K562 (cell line): ENCODE results near the gene HES5. TPM values are rescaled to one million over a fixed set of nuclear protein-coding genes. Genes with fewer than 3 reads are reported as not detected.
A peak's percentile ranks its signal among the peaks of the same experiment; 100 is the strongest.

ENCODE experiments used
- BHLHE40 ChIP-seq: IDR thresholded peaks from 2 replicates; pipeline ENCODE4 v1.6.1; 2011; ENCODE audit warnings: low read length, improper control_type of control experiment
- EWSR1 ChIP-seq: fragments of 450-650 bp; IDR thresholded peaks from 2 replicates; pipeline ENCODE4 v1.6.1; 2018; ENCODE audit warnings: borderline replicate concordance, mild to moderate bottlenecking, low read depth, moderate library complexity; ENCODE audit not compliant: partially characterized antibody
- GATAD2B ChIP-seq: fragments of 450-650 bp; IDR thresholded peaks from 2 replicates; pipeline ENCODE4 v1.6.1; 2017; ENCODE audit warnings: mild to moderate bottlenecking, borderline replicate concordance
- MEF2D ChIP-seq: conservative IDR thresholded peaks from 2 replicates; pipeline ENCODE4 v1.6.1; 2016; ENCODE audit warnings: low read depth, missing genetic modification characterization, missing compliant biosample characterization
- POLR2A ChIP-seq: fragments of 450-650 bp; conservative IDR thresholded peaks from 2 replicates; pipeline ENCODE4 v1.6.1; 2016
- RB1 ChIP-seq: fragments of 450-650 bp; IDR thresholded peaks from 2 replicates; pipeline ENCODE4 v1.6.1; 2017; ENCODE audit warnings: low read depth, mild to moderate bottlenecking
- RBM39 ChIP-seq: fragments of 200-400 bp; formaldehyde crosslinking; optimal IDR thresholded peaks from 2 replicates; pipeline ENCODE3; 2018; ENCODE audit warnings: low read depth, low read length
- RHOXF2B ChIP-seq: fragments of 250-450 bp; sonication (Bioruptor Pico); conservative IDR thresholded peaks from 2 replicates; pipeline ENCODE4 v1.5.1; 2021
- SIN3B ChIP-seq: fragments of 450-650 bp; IDR thresholded peaks from 2 replicates; pipeline ENCODE4 v1.6.1; 2017; ENCODE audit warnings: low read depth, mild to moderate bottlenecking, moderate library complexity
- SP2 ChIP-seq: IDR thresholded peaks from 2 replicates; pipeline ENCODE4 v1.6.1; 2011; ENCODE audit warnings: mild to moderate bottlenecking, low read depth, low read length, moderate library complexity; ENCODE audit not compliant: poor library complexity, severe bottlenecking; ENCODE audit errors: extremely low read depth
- TAF1 ChIP-seq: IDR thresholded peaks from 2 replicates; pipeline ENCODE4 v1.6.1; 2011; ENCODE audit warnings: mild to moderate bottlenecking, low read length, moderate library complexity; ENCODE audit not compliant: insufficient read depth, control insufficient read depth, severe bottlenecking; ENCODE audit errors: extremely low read depth
- TBP ChIP-seq: optimal IDR thresholded peaks from 2 replicates; pipeline ENCODE3; 2011; ENCODE audit warnings: low read depth, low read length, improper control_type of control experiment
- U2AF1 ChIP-seq: fragments of 200-400 bp; formaldehyde crosslinking; optimal IDR thresholded peaks from 2 replicates; pipeline ENCODE3; 2017; ENCODE audit warnings: mild to moderate bottlenecking, low read depth, low read length, moderate library complexity
- ZBTB8A ChIP-seq: fragments of 450-650 bp; IDR thresholded peaks from 2 replicates; pipeline ENCODE4 v1.6.1; 2018; ENCODE audit warnings: mild to moderate bottlenecking, moderate library complexity; ENCODE audit not compliant: partially characterized antibody
- polyA plus RNA-seq, 8 experiments: library from polyadenylated mRNA; depleted of rRNA in 4 of 8; stranded (reverse) in 5 of 8; unstranded in 3 of 8; fragments of >200 nt; fragmentation: Nextera tagmentation in 2 of 8; fragmentation: Illumina TruSeq in 1 of 8; extraction: Ambion mirVana in 2 of 8; extraction: Trizol in 1 of 8; gene quantifications; 2 replicates each; pipeline versions ENCODE4 v1.2.1 to v1.2.3, GENCODE V29; 2011 to 2014; ENCODE audit warnings: inconsistent platforms in 1 of 8, missing spikeins in 1 of 8
- total RNA-seq, 7 experiments: library from RNA; depleted of rRNA in 6 of 7; stranded (reverse); fragments of >200 nt in 6 of 7; fragmentation: Illumina TruSeq in 2 of 7; extraction: Trizol in 2 of 7; gene quantifications; 2 replicates each; pipeline versions ENCODE4 v1.2.1 to v1.2.3, GENCODE V29; 2011 to 2021; ENCODE audit warnings: low replicate concordance in 1 of 7
- TF ChIP-seq, protein P1 (sequence below): fragments of 450-650 bp; IDR thresholded peaks from 2 replicates; pipeline ENCODE4 v1.6.1; 2016; ENCODE audit warnings: low read depth
- TF ChIP-seq, protein P2 (sequence below): IDR thresholded peaks from 2 replicates; pipeline ENCODE4 v1.6.1; 2014; ENCODE audit warnings: antibody characterized with exemption
- TF ChIP-seq, protein P3 (sequence below): fragments of 450-650 bp; IDR thresholded peaks from 2 replicates; pipeline ENCODE4 v1.6.1; 2016

Gene HES5
- total and polyA plus RNA-seq, 9 of the 15 experiments (the other 6 are each of a cell fraction or from before 2014, with no cell fraction given): not detected

DNA sequence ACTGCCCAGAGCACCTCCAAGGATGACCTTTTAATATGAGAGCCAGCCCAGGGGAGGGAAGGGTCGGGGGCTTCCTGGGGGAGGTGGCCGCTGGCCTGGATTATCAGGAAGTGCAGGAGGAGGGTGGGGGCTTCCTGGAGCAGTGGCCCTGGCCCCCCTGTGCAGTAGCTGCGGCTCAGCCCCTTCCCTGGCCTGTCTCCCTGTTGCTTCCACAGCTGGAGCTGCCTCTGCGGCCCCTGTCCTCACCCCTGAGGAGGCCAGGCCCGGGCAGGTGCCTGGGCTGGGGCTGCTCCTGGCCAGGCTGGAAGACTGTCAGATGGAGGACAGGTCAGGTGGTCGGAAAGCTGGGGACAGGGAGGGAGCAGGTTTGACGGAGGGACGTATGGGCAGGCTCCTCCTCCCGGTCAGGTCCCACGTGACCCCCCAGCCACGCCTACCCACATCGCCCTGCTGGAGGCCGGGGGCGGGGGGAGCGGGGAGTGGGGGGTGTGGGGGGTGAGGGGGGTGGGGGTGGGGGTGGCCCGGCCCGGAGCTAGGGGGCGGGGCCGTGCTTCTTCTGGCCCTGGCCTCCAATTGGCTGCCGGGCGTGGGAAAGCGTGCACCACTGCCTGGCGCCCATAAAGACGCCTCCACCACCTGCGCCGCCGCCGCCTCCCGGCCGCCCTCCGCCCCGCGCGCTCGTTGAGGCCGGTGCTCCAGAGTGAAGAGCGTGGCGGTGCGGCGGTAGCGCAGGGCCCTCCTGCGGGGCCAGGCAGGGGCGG lies 15.9 kb upstream of the HES5 start (continued):
- TF ChIP-seq, protein P1, sequence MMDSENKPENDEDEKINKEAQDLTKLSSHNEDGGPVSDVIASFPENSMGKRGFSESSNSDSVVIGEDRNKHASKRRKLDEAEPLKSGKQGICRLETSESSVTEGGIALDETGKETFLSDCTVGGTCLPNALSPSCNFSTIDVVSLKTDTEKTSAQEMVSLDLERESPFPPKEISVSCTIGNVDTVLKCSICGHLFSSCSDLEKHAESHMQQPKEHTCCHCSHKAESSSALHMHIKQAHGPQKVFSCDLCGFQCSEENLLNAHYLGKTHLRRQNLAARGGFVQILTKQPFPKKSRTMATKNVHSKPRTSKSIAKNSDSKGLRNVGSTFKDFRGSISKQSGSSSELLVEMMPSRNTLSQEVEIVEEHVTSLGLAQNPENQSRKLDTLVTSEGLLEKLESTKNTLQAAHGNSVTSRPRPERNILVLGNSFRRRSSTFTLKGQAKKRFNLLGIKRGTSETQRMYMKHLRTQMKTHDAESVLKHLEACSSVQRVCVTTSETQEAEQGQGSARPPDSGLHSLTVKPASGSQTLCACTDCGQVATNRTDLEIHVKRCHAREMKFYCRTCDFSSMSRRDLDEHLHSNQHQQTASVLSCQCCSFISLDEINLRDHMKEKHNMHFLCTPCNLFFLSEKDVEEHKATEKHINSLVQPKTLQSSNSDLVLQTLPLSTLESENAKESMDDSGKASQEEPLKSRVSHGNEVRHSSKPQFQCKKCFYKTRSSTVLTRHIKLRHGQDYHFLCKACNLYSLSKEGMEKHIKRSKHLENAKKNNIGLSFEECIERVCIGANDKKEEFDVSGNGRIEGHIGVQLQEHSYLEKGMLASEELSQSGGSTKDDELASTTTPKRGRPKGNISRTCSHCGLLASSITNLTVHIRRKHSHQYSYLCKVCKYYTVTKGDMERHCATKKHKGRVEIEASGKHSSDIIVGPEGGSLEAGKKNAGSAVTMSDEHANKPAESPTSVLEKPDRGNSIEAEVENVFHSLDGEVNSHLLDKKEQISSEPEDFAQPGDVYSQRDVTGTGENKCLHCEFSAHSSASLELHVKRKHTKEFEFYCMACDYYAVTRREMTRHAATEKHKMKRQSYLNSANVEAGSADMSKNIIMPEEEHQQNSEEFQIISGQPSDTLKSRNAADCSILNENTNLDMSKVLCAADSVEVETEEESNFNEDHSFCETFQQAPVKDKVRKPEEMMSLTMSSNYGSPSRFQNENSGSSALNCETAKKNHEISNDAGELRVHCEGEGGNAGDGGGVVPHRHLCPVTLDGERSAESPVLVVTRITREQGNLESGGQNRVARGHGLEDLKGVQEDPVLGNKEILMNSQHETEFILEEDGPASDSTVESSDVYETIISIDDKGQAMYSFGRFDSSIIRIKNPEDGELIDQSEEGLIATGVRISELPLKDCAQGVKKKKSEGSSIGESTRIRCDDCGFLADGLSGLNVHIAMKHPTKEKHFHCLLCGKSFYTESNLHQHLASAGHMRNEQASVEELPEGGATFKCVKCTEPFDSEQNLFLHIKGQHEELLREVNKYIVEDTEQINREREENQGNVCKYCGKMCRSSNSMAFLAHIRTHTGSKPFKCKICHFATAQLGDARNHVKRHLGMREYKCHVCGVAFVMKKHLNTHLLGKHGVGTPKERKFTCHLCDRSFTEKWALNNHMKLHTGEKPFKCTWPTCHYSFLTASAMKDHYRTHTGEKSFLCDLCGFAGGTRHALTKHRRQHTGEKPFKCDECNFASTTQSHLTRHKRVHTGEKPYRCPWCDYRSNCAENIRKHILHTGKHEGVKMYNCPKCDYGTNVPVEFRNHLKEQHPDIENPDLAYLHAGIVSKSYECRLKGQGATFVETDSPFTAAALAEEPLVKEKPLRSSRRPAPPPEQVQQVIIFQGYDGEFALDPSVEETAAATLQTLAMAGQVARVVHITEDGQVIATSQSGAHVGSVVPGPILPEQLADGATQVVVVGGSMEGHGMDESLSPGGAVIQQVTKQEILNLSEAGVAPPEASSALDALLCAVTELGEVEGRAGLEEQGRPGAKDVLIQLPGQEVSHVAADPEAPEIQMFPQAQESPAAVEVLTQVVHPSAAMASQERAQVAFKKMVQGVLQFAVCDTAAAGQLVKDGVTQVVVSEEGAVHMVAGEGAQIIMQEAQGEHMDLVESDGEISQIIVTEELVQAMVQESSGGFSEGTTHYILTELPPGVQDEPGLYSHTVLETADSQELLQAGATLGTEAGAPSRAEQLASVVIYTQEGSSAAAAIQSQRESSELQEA: no peak
- TF ChIP-seq ZBTB8A: no peak
- no peak for TF ChIP-seq EWSR1
- peak; percentile 67; the same call in 1 of the 2 replicates for TF ChIP-seq SIN3B
- TF ChIP-seq, protein P2, sequence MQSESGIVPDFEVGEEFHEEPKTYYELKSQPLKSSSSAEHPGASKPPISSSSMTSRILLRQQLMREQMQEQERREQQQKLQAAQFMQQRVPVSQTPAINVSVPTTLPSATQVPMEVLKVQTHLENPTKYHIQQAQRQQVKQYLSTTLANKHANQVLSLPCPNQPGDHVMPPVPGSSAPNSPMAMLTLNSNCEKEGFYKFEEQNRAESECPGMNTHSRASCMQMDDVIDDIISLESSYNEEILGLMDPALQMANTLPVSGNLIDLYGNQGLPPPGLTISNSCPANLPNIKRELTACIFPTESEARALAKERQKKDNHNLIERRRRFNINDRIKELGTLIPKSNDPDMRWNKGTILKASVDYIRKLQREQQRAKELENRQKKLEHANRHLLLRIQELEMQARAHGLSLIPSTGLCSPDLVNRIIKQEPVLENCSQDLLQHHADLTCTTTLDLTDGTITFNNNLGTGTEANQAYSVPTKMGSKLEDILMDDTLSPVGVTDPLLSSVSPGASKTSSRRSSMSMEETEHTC: peak; percentile 57
- TF ChIP-seq GATAD2B: no peak
- TF ChIP-seq SP2: no peak
- TF ChIP-seq, protein P3, sequence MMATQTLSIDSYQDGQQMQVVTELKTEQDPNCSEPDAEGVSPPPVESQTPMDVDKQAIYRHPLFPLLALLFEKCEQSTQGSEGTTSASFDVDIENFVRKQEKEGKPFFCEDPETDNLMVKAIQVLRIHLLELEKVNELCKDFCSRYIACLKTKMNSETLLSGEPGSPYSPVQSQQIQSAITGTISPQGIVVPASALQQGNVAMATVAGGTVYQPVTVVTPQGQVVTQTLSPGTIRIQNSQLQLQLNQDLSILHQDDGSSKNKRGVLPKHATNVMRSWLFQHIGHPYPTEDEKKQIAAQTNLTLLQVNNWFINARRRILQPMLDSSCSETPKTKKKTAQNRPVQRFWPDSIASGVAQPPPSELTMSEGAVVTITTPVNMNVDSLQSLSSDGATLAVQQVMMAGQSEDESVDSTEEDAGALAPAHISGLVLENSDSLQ: peak; percentile 74
- peak; percentile 78; the same call in 1 of the 2 replicates for TF ChIP-seq RB1
- peak; percentile 13; the same call in 1 of the 2 replicates for TF ChIP-seq BHLHE40
- peak; percentile 79 for TF ChIP-seq POLR2A
- TF ChIP-seq U2AF1: no peak
- TF ChIP-seq RBM39: no peak
- TF ChIP-seq MEF2D (tag): no peak
- TF ChIP-seq TBP: peak; percentile 62
- no peak for TF ChIP-seq RHOXF2B (CRISPR knock-in tag)
- TF ChIP-seq TAF1: no peak
